B cell (primary cell): Measurements from ENCODE around the gene NEAT1. TPM values are rescaled to one million over a fixed set of nuclear protein-coding genes. Genes with fewer than 3 reads are reported as not detected.

ENCODE experiments used
- ATAC-seq: fragments of 200-7000 bp; cut with Tn5 transposase; one replicate; pipeline ENCODE4 v1.10.0; 2021; ENCODE audit warnings: low read depth, mild to moderate bottlenecking, moderate number of reproducible peaks, moderate library complexity
- CTCF ChIA-PET: fragments of 350-600 bp; sonication (Branson Sonifier 250); formaldehyde crosslinking; loops from one replicate; lab custom pipeline; 2021; ENCODE audit warnings: antibody characterized with exemption, inconsistent platforms; lab: Charles Lee
- POLR2A ChIA-PET: fragments of 350-600 bp; sonication (Branson Sonifier 250); formaldehyde crosslinking; loops from one replicate; lab custom pipeline; 2021; ENCODE audit warnings: antibody characterized with exemption; lab: Charles Lee
- DNase-seq: peaks from one replicate; pipeline ENCODE4 v3.0.0; 2013
- H2AFZ ChIP-seq: 2 replicates; pipeline ENCODE4 v1.6.1; 2012; ENCODE audit warnings: mild to moderate bottlenecking, low read depth, low read length; ENCODE audit not compliant: insufficient read depth, poor library complexity, severe bottlenecking
- H3K27ac ChIP-seq, 2 donors: 1 replicate in 1 of 2; 2 replicates in 1 of 2; pipeline ENCODE4 v1.5.1; 2012 to 2013; ENCODE audit warnings: low read length in 2 of 2, mild to moderate bottlenecking in 2 of 2, moderate library complexity in 1 of 2
- H3K27me3 ChIP-seq, 4 experiments: fragments of 200-600 bp in 1 of 4; sonication (generic) in 1 of 4; replicated peaks in 1 of 4; 1 replicate in 2 of 4; 2 replicates in 2 of 4; pipeline versions ENCODE4 v1.6.1 to v1.7.0; 2013 to 2016; ENCODE audit warnings: low read length in 3 of 4, mild to moderate bottlenecking in 2 of 4, mixed read lengths in 1 of 4, moderate library complexity in 1 of 4; ENCODE audit not compliant: insufficient read depth in 4 of 4, control insufficient read depth in 3 of 4; ENCODE audit errors: control extremely low read depth in 1 of 4
- H3K36me3 ChIP-seq, 2 experiments: replicated peaks in 1 of 2; 1 replicate in 1 of 2; 2 replicates in 1 of 2; pipeline versions ENCODE4 v1.6.1 to v1.7.1; 2013; ENCODE audit warnings: low read length in 1 of 2; ENCODE audit not compliant: insufficient read depth in 2 of 2, control insufficient read depth in 1 of 2; ENCODE audit errors: control extremely low read depth in 1 of 2, extremely low read depth in 1 of 2
- H3K4me1 ChIP-seq, 2 donors: fragments of 200-600 bp in 1 of 2; sonication (generic) in 1 of 2; 1 replicate in 1 of 2; 2 replicates in 1 of 2; pipeline versions ENCODE4 v1.5.1 to v1.6.1; 2013 to 2017; ENCODE audit warnings: low read length in 2 of 2; ENCODE audit not compliant: control insufficient read depth in 2 of 2, insufficient read depth in 2 of 2
- H3K4me2 ChIP-seq: replicated peaks from 2 replicates; pipeline ENCODE3; 2012; ENCODE audit warnings: mild to moderate bottlenecking, low read depth, low read length; ENCODE audit not compliant: poor library complexity, severe bottlenecking
- H3K4me3 ChIP-seq, 5 experiments: fragments of 200-600 bp in 1 of 5; sonication (generic) in 1 of 5; 1 replicate in 3 of 5; 2 replicates in 2 of 5; pipeline versions ENCODE4 v1.5.1 to v1.7.0; 2011 to 2016; ENCODE audit warnings: low read length in 4 of 5, mild to moderate bottlenecking in 4 of 5, low read depth in 2 of 5, control low read depth in 1 of 5, moderate library complexity in 1 of 5; ENCODE audit not compliant: insufficient read depth in 1 of 5; ENCODE audit errors: control extremely low read depth in 1 of 5, extremely low read depth in 1 of 5
- H3K79me2 ChIP-seq: fragments of 200-600 bp; sonication (generic); one replicate; pipeline ENCODE4 v1.6.0; 2016; ENCODE audit warnings: low read length; ENCODE audit not compliant: control insufficient read depth, insufficient read depth
- H3K9ac ChIP-seq: fragments of 200-600 bp; sonication (generic); 2 replicates; pipeline ENCODE4 v1.6.1; 2017; ENCODE audit warnings: mild to moderate bottlenecking, low read length, moderate library complexity
- H3K9me3 ChIP-seq, 3 donors: one replicate each; pipeline versions ENCODE4 v1.6.1 to v1.7.1; 2013; ENCODE audit warnings: low read length in 2 of 3; ENCODE audit not compliant: control insufficient read depth in 2 of 3, insufficient read depth in 1 of 3; ENCODE audit errors: control extremely low read depth in 1 of 3
- H4K20me1 ChIP-seq: 2 replicates; pipeline ENCODE4 v1.6.0; 2012; ENCODE audit warnings: mild to moderate bottlenecking, low read length; ENCODE audit not compliant: insufficient read depth, control insufficient read depth, poor library complexity, severe bottlenecking
- H3K27ac Mint-ChIP-seq: one replicate; pipeline ENCODE4 v1.8.0; 2021; ENCODE audit warnings: mixed read lengths
- H3K27me3 Mint-ChIP-seq: one replicate; pipeline ENCODE4 v1.8.0; 2021; ENCODE audit warnings: mixed read lengths
- H3K4me1 Mint-ChIP-seq: one replicate; pipeline ENCODE4 v1.8.0; 2021; ENCODE audit warnings: mixed read lengths
- H3K4me3 Mint-ChIP-seq: one replicate; pipeline ENCODE4 v1.8.0; 2021; ENCODE audit warnings: mixed read lengths
- H3K9me3 Mint-ChIP-seq: one replicate; pipeline ENCODE4 v1.8.0; 2022; ENCODE audit warnings: mixed read lengths; ENCODE audit not compliant: insufficient read depth
- EZH2 ChIP-seq: IDR thresholded peaks from 2 replicates; pipeline ENCODE4 v1.6.1; 2012; ENCODE audit warnings: borderline replicate concordance, low read depth, mild to moderate bottlenecking, moderate library complexity, low read length; ENCODE audit not compliant: insufficient read depth, poor library complexity, severe bottlenecking
- WGBS: methylation state at CpG from one replicate; pipeline ENCODE4 v1.1.5; 2013; ENCODE audit warnings: missing lambda C conversion rate; ENCODE audit not compliant: insufficient coverage; 5-methylcytosine and 5-hydroxymethylcytosine counted together
- intact Hi-C: fragments of 100-400 bp; cut with micrococcal nuclease; formaldehyde crosslinking; loops from one replicate; pipeline ENCODE4 v1.10.0; 2022
- polyA plus RNA-seq: library from polyadenylated mRNA; depleted of rRNA; stranded (reverse); fragments of >200 nt; gene quantifications from 2 replicates; pipeline ENCODE4 v1.2.3, GENCODE V29; 2012
- total RNA-seq, 2 donors: library from RNA; stranded (reverse); fragments of 120-200 nt in 1 of 2; gene quantifications; 1 replicate in 1 of 2; 2 replicates in 1 of 2; pipeline versions ENCODE4 v1.2.3 to v1.2.4, GENCODE V29; 2013 to 2022
- TF ChIP-seq, protein P1 (sequence below): fragments of 200-600 bp; IDR thresholded peaks from one replicate; pipeline ENCODE4 v1.8.0; 2022; ENCODE audit warnings: antibody characterized with exemption, mild to moderate bottlenecking

NEAT1 gene
- total and polyA plus RNA-seq, 2 donors (not counting 1 experiment from before 2014, with no cell fraction given) = 66.7 to 1,642 TPM

DNA sequence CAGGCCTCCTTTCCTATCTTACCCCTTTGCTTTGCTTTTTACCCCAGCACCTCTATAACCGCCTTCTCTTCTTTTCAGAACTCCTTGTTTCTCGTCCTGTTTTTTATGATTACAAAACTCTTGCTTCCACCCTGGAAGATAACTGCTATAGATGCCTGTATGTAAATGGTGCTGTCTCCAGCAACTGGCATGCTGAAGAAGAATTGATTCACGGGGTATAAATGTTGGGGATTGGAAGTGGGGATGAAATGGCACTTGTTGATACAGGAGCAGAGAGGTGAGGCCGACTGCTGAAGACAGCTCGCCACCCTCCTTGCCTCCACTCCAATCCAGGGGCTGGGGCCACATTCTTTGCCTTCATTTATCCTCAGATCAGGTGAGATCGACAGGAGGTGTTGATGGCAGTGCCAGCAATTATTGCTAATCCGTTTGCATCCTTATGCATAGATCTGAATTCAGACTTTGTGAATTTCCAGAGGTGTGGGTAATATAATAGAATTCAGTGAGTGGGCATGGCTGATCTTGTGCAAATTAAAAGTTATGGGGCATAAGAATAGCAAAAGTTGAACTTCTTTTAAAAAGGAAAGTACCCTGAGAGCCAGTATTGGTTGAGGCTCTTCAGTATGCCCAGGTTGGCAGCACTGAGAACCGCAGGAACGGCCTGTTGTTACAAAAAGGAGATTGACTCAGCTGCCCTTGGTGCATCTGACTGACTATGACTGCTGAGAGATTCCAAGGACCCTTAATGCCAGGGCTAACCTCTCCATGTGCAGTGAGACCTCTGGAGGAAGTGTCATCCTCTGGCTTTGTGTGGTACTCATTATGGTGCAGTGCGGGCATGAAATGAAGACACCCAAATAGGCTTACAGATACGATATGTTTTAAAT lies 5.3 kb downstream of the NEAT1 start:
- peak overlapping the region; percentile 92 for H3K4me3 Mint-ChIP-seq
- POLR2A ChIA-PET = interaction anchor here (0.6 to 16.5 kb wide), 6 partner anchors 11 to 73 kb away, joined by 3 to 1159 read pairs (median 4); partner anchors contain the start of gene MALAT1

More for the DNA sequence above, 5.3 kb downstream of the NEAT1 start:
- H3K4me3 ChIP-seq = peak overlapping the region in 2 of 5 experiments; percentile 0 to 12
- Mint-ChIP-seq H3K4me1 (peaks cover 80% of the 10 kb centered on the region), H3K27me3 (no peaks in the 10 kb centered on the region), H3K9me3 (no peaks in the 10 kb centered on the region), H3K27ac (peak overlapping the region; percentile 100)
- peaks cover 0 to 12% of the 10 kb centered on the region in 2 experiments for H3K36me3 ChIP-seq
- 60% methylated on average over 5 of the region's 11 CpGs for WGBS
- CTCF ChIA-PET = interaction anchor here (0.6 to 1.0 kb wide), 3 partner anchors 8 to 96 kb away, joined by 3 to 4 read pairs (median 4); no protein-coding TSS in a partner anchor
- no peaks in the 10 kb centered on the region for H3K9me3 ChIP-seq
- H3K79me2 ChIP-seq = peaks cover 86% of the 10 kb centered on the region
- H3K27ac ChIP-seq = peak overlapping the region; percentile 91 to 97
- no peaks in the 10 kb centered on the region for H4K20me1 ChIP-seq
- intact Hi-C loops = loop anchor here (2.0 kb wide), 1 partner anchor 45 kb away; no protein-coding TSS in a partner anchor
- H3K27me3 ChIP-seq = no peaks in the 10 kb centered on the region
- H3K4me1 ChIP-seq = peaks cover 90 to 93% of the 10 kb centered on the region in 2 donors
- peak overlapping the region; percentile 94 for H3K4me2 ChIP-seq
- TF ChIP-seq, protein P1, sequence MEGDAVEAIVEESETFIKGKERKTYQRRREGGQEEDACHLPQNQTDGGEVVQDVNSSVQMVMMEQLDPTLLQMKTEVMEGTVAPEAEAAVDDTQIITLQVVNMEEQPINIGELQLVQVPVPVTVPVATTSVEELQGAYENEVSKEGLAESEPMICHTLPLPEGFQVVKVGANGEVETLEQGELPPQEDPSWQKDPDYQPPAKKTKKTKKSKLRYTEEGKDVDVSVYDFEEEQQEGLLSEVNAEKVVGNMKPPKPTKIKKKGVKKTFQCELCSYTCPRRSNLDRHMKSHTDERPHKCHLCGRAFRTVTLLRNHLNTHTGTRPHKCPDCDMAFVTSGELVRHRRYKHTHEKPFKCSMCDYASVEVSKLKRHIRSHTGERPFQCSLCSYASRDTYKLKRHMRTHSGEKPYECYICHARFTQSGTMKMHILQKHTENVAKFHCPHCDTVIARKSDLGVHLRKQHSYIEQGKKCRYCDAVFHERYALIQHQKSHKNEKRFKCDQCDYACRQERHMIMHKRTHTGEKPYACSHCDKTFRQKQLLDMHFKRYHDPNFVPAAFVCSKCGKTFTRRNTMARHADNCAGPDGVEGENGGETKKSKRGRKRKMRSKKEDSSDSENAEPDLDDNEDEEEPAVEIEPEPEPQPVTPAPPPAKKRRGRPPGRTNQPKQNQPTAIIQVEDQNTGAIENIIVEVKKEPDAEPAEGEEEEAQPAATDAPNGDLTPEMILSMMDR = no peak
- TF ChIP-seq EZH2 = no peak
- no peak overlapping the region for H2AFZ ChIP-seq
- ATAC-seq = no peak
- peak overlapping the region; percentile 14 for H3K9ac ChIP-seq
- DNase-seq = peak; percentile 45
